HG03565 (cell line): Measurements from ENCODE around the gene TAF3.
A peak's percentile ranks its signal among the peaks of the same experiment; 100 is the strongest.

ENCODE experiments used
- ATAC-seq: cut with Tn5 transposase; IDR thresholded peaks from one replicate; pipeline ENCODE4 v1.9.1; 2021; ENCODE audit warnings: mild to moderate bottlenecking, moderate library complexity; ENCODE audit not compliant: unreplicated experiment

TAF3 gene

GRCh38 chr10:8054494-8055407, 236.4 kb downstream of the TAF3 start, which contains the start of gene GATA3:
Gene GATA3 (plus strand): TSS chr10:8054688. CDS start chr10:8055656, 968 bp downstream.
- ATAC-seq: no peak

- no peak for ATAC-seq
These were observed 237.4 kb downstream of the TAF3 start for GRCh38 chr10:8055420-8056349.

DNA sequence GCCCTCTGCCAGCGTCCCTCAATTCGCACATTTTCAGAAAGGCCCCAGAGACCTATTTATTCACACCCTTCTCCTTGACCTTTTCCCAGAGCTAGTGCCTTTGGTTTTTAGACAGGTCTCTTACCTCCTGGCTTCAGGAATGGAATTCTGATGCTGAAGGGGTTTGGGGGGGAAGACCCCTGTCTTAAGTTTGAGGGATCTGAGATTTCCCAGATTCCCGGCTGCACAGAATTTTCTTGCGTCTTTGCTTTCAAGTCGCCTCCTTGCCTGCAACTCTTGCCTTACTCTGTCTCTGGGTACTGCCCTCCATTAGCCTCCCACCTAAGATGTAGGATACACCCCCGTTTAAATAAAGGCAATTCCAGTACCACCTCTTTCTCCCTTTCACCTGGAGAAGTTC, 238.1 kb downstream of the TAF3 start:
- ATAC-seq: no peak

- peak; percentile 30 for ATAC-seq
These were observed 238.6 kb downstream of the TAF3 start for GRCh38 chr10:8056871-8057331.

- no peak for ATAC-seq
These were observed 239.4 kb downstream of the TAF3 start for GRCh38 chr10:8057636-8058273.

DNA sequence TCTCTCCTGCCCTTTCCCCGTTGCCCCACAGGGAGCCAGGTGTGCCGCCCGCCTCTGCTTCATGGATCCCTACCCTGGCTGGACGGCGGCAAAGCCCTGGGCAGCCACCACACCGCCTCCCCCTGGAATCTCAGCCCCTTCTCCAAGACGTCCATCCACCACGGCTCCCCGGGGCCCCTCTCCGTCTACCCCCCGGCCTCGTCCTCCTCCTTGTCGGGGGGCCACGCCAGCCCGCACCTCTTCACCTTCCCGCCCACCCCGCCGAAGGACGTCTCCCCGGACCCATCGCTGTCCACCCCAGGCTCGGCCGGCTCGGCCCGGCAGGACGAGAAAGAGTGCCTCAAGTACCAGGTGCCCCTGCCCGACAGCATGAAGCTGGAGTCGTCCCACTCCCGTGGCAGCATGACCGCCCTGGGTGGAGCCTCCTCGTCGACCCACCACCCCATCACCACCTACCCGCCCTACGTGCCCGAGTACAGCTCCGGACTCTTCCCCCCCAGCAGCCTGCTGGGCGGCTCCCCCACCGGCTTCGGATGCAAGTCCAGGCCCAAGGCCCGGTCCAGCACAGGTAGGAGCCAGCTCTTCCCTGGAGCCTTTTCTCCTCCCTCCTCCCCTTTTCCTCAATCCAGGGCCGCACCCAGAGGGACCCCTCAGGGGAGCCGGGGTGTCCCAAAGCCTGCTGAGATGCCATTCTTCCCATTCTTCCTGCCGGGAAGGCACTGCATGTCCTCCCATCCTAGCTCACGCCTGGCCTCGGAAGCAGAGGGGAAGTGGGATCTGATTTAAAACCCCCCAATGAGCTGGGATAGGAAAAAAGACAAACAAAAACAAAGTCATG, 240.2 kb downstream of the TAF3 start:
- ATAC-seq: no peak

GRCh38 chr10:8059191-8059936, 241.1 kb downstream of the TAF3 start:
- no peak for ATAC-seq

DNA sequence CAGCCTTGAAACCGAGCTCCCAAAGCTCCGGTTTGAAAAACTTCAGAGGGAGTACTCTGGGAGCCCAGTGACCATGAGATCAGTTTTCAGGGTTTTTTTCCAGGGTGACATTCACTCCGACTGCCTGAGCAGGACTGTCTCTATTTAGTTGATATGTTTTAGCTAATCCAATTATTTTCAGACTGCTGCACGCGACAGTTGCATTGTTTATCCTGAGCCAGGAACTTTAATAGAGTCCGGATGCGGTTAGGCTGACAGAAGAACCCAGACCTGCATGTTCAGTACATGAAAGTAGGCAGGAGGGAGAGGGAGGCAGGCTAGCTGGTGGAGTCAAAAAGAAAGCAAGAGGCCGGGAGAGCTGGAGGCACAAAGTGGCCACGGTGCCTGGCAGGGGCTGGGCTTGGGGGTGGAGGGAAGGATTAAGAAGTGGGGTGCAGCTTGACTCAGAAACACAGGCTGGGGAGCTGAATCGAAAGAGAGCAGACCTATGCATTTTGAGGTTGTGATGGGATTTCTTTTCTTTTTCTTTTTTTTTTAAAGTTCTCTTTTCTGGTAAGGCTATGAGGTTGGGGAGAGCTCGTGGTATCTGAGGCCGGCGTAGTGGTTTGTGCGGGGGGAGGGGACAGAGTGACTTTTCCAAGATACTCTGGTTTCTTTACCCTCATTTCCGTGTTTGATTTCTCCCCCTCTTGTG, 241.9 kb downstream of the TAF3 start:
- peak; percentile 28 for ATAC-seq

DNA sequence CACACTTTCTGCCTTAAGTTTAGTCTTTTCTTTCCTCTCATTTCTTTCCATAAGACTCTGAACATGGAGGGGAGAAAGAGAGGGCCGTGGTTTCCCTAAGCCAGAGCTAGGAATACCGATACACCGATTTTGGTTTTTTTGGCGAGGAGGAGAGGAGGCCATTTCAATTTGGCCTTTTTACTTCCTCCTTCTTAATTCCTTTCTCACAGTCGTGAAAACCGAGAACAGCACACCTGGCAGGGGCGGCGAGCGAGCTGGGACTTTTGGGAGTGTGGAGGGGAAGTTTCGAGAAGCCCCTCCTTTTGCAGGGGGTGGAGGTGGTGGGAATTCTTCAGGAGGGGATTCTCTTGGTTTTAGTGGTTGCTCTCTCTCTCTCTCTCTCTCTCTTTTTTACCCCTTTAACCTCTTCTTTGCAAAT, 242.4 kb downstream of the TAF3 start:
- ATAC-seq: no peak

- ATAC-seq: no peak
These were observed 243.2 kb downstream of the TAF3 start for GRCh38 chr10:8061274-8062211.

DNA sequence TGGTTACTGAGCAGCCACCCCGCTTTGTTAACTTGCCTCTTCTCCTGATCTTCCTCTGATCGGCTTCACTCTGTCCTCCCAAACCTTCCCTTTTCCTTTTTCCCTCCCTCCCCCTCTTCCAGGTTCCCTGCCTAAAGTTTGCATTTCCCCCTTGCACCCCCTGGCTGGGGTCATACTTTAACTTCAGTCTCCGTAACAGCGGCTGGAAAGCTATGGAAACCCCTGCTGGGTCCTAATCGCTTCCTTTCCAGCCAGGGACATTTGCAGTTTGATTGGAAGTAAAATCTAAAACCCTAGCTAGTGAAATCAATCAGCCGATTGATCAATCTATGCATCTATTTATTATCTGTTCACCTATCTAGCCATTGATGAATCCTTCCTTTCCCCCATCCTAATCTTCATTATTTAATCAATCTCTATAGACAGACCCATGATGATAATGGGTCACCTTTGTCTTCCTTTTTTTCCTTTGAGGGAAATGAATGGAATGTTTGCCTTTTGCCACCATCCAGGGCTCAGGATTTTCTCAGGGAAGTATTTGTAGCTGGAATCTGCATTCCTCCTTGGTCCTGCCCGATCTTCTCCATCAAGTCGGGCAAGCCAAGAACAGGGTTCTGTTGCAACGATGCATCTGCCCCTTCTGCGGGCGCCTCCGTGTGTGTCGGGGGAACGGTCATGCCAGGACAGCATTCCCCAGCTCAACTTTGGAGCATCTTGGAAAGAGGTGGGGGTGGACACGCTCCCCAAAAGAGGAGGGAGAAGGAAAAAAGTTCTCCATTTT, 245.0 kb downstream of the TAF3 start:
- no peak for ATAC-seq

DNA sequence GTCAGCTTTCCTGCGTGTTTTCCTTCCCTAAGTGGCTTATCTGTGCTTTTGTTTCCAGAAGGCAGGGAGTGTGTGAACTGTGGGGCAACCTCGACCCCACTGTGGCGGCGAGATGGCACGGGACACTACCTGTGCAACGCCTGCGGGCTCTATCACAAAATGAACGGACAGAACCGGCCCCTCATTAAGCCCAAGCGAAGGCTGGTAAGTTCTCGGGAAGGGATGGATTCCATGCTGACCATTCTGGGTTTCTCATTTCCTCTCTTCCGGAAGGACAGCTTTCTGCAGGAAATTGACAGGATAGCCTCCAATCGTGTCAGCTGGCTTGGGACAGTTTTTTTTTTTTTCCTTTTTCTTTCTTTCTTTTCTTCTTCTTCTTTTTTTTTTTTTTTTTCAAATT, 245.6 kb downstream of the TAF3 start:
- no peak for ATAC-seq

GRCh38 chr10:8064436-8064835, 246.1 kb downstream of the TAF3 start:
- no peak for ATAC-seq

GRCh38 chr10:8065651-8066050, 247.3 kb downstream of the TAF3 start:
- ATAC-seq: no peak

- ATAC-seq: no peak
These were observed 247.8 kb downstream of the TAF3 start for GRCh38 chr10:8066124-8066523.
